Stimulated activated memory B cell treated with anti-CD40 and anti-IgM and Interleukin-4, amounts not matched to agents 10 μg/mL and 1 μg/mL and 100 μg/mL, for 72 hours (primary cell): Measurements from ENCODE around the gene NFYC.
A peak's percentile ranks its signal among the peaks of the same experiment; 100 is the strongest.
"Not testable (repeated sequence)": the region's sequence is repeated elsewhere in the genome, so short reads cannot be mapped to it uniquely, and the experiment has no call there.

Experiments used
- ATAC-seq: fragments of 150-1000 bp; cut with Tn5 transposase; 2 replicates; pipeline ENCODE4 v1.10.0; 2021
- H3K27ac Mint-ChIP-seq: one replicate; pipeline ENCODE4 v1.8.0; 2022; ENCODE audit warnings: mild to moderate bottlenecking, mixed read lengths
- H3K27me3 Mint-ChIP-seq: one replicate; pipeline ENCODE4 v1.8.0; 2022; ENCODE audit warnings: mixed read lengths
- H3K36me3 Mint-ChIP-seq: one replicate; pipeline ENCODE4 v1.8.0; 2022; ENCODE audit warnings: mixed read lengths
- H3K4me1 Mint-ChIP-seq: one replicate; pipeline ENCODE4 v1.8.0; 2022; ENCODE audit warnings: mixed read lengths
- H3K4me3 Mint-ChIP-seq: one replicate; pipeline ENCODE4 v1.8.0; 2022; ENCODE audit warnings: mild to moderate bottlenecking, moderate library complexity, mixed read lengths
- H3K9me3 Mint-ChIP-seq: one replicate; pipeline ENCODE4 v1.8.0; 2022; ENCODE audit warnings: mixed read lengths

NFYC gene

GRCh38 chr1:40689737-40690136, 1.8 kb upstream of the NFYC start:
- Mint-ChIP-seq H3K4me1 (peaks cover 44% of the 10 kb centered on the region), H3K4me3 (no peak overlapping the region), H3K27ac (no peak overlapping the region), H3K36me3 (peaks cover 20% of the 10 kb centered on the region), H3K9me3 (no peaks in the 10 kb centered on the region), H3K27me3 (no peaks in the 10 kb centered on the region)
- ATAC-seq, result no peak

GRCh38 chr1:40690771-40691537, 550 bp upstream of the NFYC start:
- Mint-ChIP-seq H3K9me3 (no peaks in the 10 kb centered on the region), H3K27ac (peak overlapping the region; percentile 94), H3K4me3 (peak overlapping the region; percentile 91), H3K27me3 (no peaks in the 10 kb centered on the region), H3K4me1 (peaks cover 48% of the 10 kb centered on the region), H3K36me3 (peaks cover 14% of the 10 kb centered on the region)
- no peak for ATAC-seq

- peaks cover 13% of the 10 kb centered on the region for H3K36me3 Mint-ChIP-seq
- peak overlapping the region; percentile 91 for H3K4me3 Mint-ChIP-seq
- no peaks in the 10 kb centered on the region for H3K9me3 Mint-ChIP-seq
- H3K27ac Mint-ChIP-seq, result peak overlapping the region; percentile 94
- ATAC-seq, result no peak
- H3K27me3 Mint-ChIP-seq, result no peaks in the 10 kb centered on the region
- H3K4me1 Mint-ChIP-seq, result peaks cover 62% of the 10 kb centered on the region
Measured at GRCh38 chr1:40692429-40692895, 958 bp downstream of the NFYC start.

GRCh38 chr1:40693425-40693824, 1.9 kb downstream of the NFYC start:
- Mint-ChIP-seq H3K9me3 (no peaks in the 10 kb centered on the region), H3K36me3 (peaks cover 9% of the 10 kb centered on the region), H3K4me3 (peak overlapping the region; percentile 38), H3K4me1 (peaks cover 68% of the 10 kb centered on the region), H3K27me3 (no peaks in the 10 kb centered on the region), H3K27ac (peak overlapping the region; percentile 94)
- ATAC-seq, result no peak

- Mint-ChIP-seq H3K27ac (peak overlapping the region; percentile 94), H3K4me1 (peaks cover 78% of the 10 kb centered on the region), H3K4me3 (peak overlapping the region; percentile 26), H3K27me3 (no peaks in the 10 kb centered on the region), H3K36me3 (peaks cover 9% of the 10 kb centered on the region), H3K9me3 (no peaks in the 10 kb centered on the region)
- ATAC-seq, result no peak
Measured at GRCh38 chr1:40694353-40694874, 2.9 kb downstream of the NFYC start.

GRCh38 chr1:40696294-40696693, 4.8 kb downstream of the NFYC start:
- H3K27me3 Mint-ChIP-seq, result no peaks in the 10 kb centered on the region
- no peak for ATAC-seq
- H3K36me3 Mint-ChIP-seq, result peaks cover 9% of the 10 kb centered on the region
- H3K9me3 Mint-ChIP-seq, result no peaks in the 10 kb centered on the region
- H3K27ac Mint-ChIP-seq, result peak overlapping the region; percentile 66
- no peak overlapping the region for H3K4me3 Mint-ChIP-seq
- peaks cover 75% of the 10 kb centered on the region for H3K4me1 Mint-ChIP-seq

- Mint-ChIP-seq H3K27ac (peak overlapping the region; percentile 66), H3K4me1 (peaks cover 80% of the 10 kb centered on the region), H3K4me3 (no peak overlapping the region), H3K27me3 (no peaks in the 10 kb centered on the region), H3K9me3 (no peaks in the 10 kb centered on the region), H3K36me3 (peaks cover 9% of the 10 kb centered on the region)
- ATAC-seq, result no peak
Measured at GRCh38 chr1:40697436-40697835, 5.9 kb downstream of the NFYC start.

- Mint-ChIP-seq H3K4me3 (peak overlapping the region; percentile 34), H3K4me1 (peaks cover 80% of the 10 kb centered on the region), H3K27me3 (no peaks in the 10 kb centered on the region), H3K36me3 (peaks cover 9% of the 10 kb centered on the region), H3K9me3 (no peaks in the 10 kb centered on the region), H3K27ac (peak overlapping the region; percentile 88)
- peak; percentile 100 for ATAC-seq
Measured at GRCh38 chr1:40699787-40700186, 8.3 kb downstream of the NFYC start.

- ATAC-seq, result no peak
- peak overlapping the region; percentile 88 for H3K27ac Mint-ChIP-seq
- peaks cover 83% of the 10 kb centered on the region for H3K4me1 Mint-ChIP-seq
- no peaks in the 10 kb centered on the region for H3K9me3 Mint-ChIP-seq
- peaks cover 12% of the 10 kb centered on the region for H3K36me3 Mint-ChIP-seq
- H3K27me3 Mint-ChIP-seq, result no peaks in the 10 kb centered on the region
- no peak overlapping the region for H3K4me3 Mint-ChIP-seq
Measured at GRCh38 chr1:40701684-40702083, 10.2 kb downstream of the NFYC start.

- H3K27ac Mint-ChIP-seq, result peak overlapping the region; percentile 88
- H3K36me3 Mint-ChIP-seq, H3K27me3 Mint-ChIP-seq, H3K9me3 Mint-ChIP-seq, ATAC-seq: not testable (repeated sequence)
- H3K4me3 Mint-ChIP-seq, result peak overlapping the region; percentile 29
- H3K4me1 Mint-ChIP-seq, result peaks cover 72% of the 10 kb centered on the region
Measured at GRCh38 chr1:40702810-40703209, 11.3 kb downstream of the NFYC start.

- no peaks in the 10 kb centered on the region for H3K9me3 Mint-ChIP-seq
- ATAC-seq, result no peak
- no peak overlapping the region for H3K4me3 Mint-ChIP-seq
- H3K36me3 Mint-ChIP-seq, result peaks cover 7% of the 10 kb centered on the region
- H3K27ac Mint-ChIP-seq, result peak overlapping the region; percentile 88
- no peaks in the 10 kb centered on the region for H3K27me3 Mint-ChIP-seq
- peaks cover 73% of the 10 kb centered on the region for H3K4me1 Mint-ChIP-seq
Measured at GRCh38 chr1:40703316-40703715, 11.8 kb downstream of the NFYC start.

GRCh38 chr1:40704817-40705733, 13.6 kb downstream of the NFYC start:
- Mint-ChIP-seq H3K4me1 (peaks cover 68% of the 10 kb centered on the region), H3K36me3 (peaks cover 7% of the 10 kb centered on the region), H3K9me3 (no peaks in the 10 kb centered on the region), H3K27ac (peak overlapping the region; percentile 88), H3K4me3 (no peak overlapping the region), H3K27me3 (no peaks in the 10 kb centered on the region)
- no peak for ATAC-seq

GRCh38 chr1:40706626-40707025, 15.1 kb downstream of the NFYC start:
- H3K36me3 Mint-ChIP-seq, result peaks cover 7% of the 10 kb centered on the region
- H3K4me1 Mint-ChIP-seq, result peaks cover 72% of the 10 kb centered on the region
- no peaks in the 10 kb centered on the region for H3K27me3 Mint-ChIP-seq
- no peak for ATAC-seq
- H3K9me3 Mint-ChIP-seq, result no peaks in the 10 kb centered on the region
- H3K27ac Mint-ChIP-seq, result no peak overlapping the region
- no peak overlapping the region for H3K4me3 Mint-ChIP-seq

GRCh38 chr1:40708750-40709099, 17.2 kb downstream of the NFYC start:
- Mint-ChIP-seq H3K36me3 (peaks cover 17% of the 10 kb centered on the region), H3K4me3 (peak overlapping the region; percentile 93), H3K4me1 (peaks cover 68% of the 10 kb centered on the region), H3K27me3 (no peaks in the 10 kb centered on the region), H3K27ac (peak overlapping the region; percentile 91), H3K9me3 (no peaks in the 10 kb centered on the region)
- ATAC-seq, result peak; percentile 89

- peak; percentile 98 for ATAC-seq
- Mint-ChIP-seq H3K36me3 (peaks cover 18% of the 10 kb centered on the region), H3K4me1 (peaks cover 65% of the 10 kb centered on the region), H3K27ac (peak overlapping the region; percentile 91), H3K27me3 (no peaks in the 10 kb centered on the region), H3K9me3 (no peaks in the 10 kb centered on the region), H3K4me3 (peak overlapping the region; percentile 93)
Measured at GRCh38 chr1:40709100-40709801, 17.7 kb downstream of the NFYC start.
